Posterior cingulate gyrus (tissue), 11 donors: ENCODE results near the gene HSD17B8.

ENCODE experiments used
- DNase-seq, 10 donors: peaks; one replicate each; pipeline versions ENCODE4 v3.0.0 to v3.0.0-alpha.2; 2020 to 2021; ENCODE audit warnings: mixed read lengths in 3 of 10
- intact Hi-C: fragments of 100-400 bp; cut with DNase I; formaldehyde crosslinking; loops from one replicate; pipeline ENCODE4 v1.15.1; 2023

Gene HSD17B8

GRCh38 chr6:33190504-33191107 lies 13.8 kb upstream of the HSD17B8 start:
- peak in 2 of 10 donors; percentile 12 to 69 for DNase-seq
- intact Hi-C loops = loop anchor here (10.0 kb wide), 1 partner anchor 54 kb away; no protein-coding TSS in a partner anchor

DNA sequence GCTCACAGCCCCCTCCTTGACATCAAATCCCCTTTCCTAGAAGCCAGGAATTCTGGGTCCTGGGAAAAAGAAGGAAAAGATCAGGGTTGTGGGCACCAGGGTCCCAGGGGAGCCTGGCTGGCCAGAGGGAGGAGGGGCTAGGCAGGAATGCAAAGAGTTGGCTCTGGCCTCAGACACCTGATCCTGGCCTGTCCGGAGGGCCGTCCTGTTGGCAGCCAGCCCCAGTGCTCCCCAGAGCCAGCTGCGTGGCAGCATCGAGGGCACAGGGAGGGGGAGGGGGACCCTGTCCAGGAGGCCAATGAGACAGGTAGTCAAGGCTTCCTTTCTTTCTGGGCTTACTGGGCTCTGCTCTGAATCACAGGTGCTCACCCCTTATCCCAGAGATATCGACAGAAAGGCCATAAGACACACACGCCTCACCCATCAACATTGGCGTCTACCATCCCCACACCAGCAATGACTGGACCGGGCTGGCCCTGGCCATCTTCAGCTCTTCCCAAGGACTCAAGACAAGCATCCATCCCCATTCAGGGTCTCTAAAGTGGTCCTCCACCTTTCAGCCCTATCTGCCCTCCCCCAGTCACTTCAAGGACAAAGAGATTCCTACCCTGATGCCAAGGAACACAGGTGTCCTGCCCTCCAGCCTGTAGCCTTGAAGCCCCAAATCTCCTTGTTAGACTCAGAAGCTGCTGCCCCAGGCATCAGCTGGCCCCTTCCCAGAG lies 12.9 kb upstream of the HSD17B8 start:
- DNase-seq = peak in 2 of 10 donors; percentile 70 to 81
- intact Hi-C loops = loop anchor here (10.0 kb wide), 1 partner anchor 53 kb away; no protein-coding TSS in a partner anchor

- intact Hi-C loops = loop anchor here (10.0 kb wide), 1 partner anchor 53 kb away; no protein-coding TSS in a partner anchor
- peak in 1 of 10 donors; percentile 79 for DNase-seq
These were observed 12.3 kb upstream of the HSD17B8 start, which contains the start of gene COL11A2 for GRCh38 chr6:33192105-33192646. TSS of gene COL11A2 (minus strand) at chr6:33192467. CDS start at chr6:33192240, 227 bp downstream.

- intact Hi-C loops = loop anchor here (10.0 kb wide), 1 partner anchor 52 kb away; no protein-coding TSS in a partner anchor
- DNase-seq = peak; percentile 55 to 96 (median 74)
These were observed 11.5 kb upstream of the HSD17B8 start for GRCh38 chr6:33192671-33193602.

DNA sequence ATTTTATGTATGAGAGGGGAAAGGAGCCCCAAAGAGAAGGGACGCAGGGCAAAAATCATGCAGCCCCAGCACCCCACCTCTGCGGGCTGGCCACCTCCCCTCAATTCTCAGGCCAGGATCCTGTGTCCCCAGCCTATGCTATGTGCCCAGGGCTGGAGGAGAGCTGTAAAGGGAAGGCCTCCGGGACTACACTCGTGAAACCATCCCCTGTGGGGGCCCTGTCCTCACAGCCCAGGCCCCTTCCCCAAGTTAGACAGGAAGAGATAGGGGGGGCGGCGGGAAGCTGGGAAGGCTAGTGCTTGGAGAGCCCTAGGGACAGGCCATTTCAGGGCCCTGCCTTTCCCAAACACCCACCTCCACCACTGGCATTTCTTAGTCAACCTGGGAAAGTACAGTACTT lies 10.8 kb upstream of the HSD17B8 start:
- peak in 1 of 10 donors; percentile 68 for DNase-seq
- intact Hi-C loops = loop anchor here (10.0 kb wide), 1 partner anchor 51 kb away; no protein-coding TSS in a partner anchor

DNA sequence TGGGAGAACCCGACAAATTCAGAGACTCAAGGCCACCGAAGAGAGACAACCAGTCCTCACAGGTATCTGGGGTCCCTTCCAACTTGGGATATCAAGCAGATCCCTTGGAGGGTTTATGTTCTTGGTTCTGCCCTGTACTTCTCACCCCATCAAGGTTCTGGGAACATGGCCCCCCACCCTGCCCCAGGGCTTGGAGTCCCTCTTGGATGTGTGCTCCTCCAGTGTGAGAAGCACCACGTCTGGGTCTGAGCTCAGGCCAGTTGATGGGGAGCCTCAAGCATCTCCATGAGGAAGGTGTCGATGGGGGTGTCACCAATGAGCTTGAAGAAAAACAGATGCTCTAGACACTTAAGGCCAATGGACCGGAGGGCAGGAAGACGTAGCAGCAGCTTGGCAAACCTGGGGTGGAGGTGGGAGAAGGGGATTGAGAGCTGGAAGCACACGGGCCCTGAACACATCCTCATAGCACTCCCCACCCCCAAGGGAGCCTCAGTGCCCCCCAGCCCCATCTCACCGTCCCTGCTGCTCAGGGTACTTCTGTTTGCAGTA lies 9.9 kb upstream of the HSD17B8 start:
- DNase-seq = peak in 2 of 10 donors; percentile 71 to 83
- intact Hi-C loops = loop anchor here (10.0 kb wide), 1 partner anchor 50 kb away; no protein-coding TSS in a partner anchor

GRCh38 chr6:33195304-33196165 lies 8.9 kb upstream of the HSD17B8 start:
- DNase-seq = peak in 1 of 10 donors; percentile 43
- intact Hi-C loops = loop anchor here (10.0 kb wide), 1 partner anchor 49 kb away; no protein-coding TSS in a partner anchor

DNA sequence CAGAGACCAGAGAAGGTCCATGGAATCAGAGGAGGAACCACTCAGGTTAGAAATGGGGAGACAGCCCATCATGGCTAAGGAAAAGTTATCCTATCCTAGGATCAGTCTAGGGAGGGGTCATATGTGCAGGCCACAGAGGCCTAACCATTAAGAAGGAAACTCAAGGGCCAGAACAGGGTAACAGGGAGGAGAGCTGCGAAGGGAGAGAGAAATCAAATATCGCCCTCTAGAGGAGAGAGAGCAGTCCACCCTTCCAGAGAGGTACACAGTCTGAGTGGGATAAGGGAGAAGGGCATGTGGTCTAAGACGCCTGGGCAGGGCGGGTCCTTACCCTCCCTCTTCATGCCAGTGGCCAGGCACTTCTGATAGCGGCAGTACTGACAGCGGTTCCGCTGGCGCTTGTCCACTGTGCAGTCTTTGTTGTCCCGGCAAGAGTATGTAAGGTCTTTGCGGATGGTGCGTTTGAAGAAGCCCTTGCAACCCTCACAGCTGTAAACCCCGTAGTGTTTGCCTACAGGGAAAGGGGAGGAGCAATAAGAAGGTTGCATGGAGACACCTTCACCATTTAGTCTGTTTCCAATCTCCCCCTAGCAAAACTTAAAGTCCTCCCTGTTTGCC lies 6.9 kb upstream of the HSD17B8 start:
- intact Hi-C loops = loop anchor here (1.0 to 10.0 kb wide), 2 partner anchors 36 to 47 kb away; no protein-coding TSS in a partner anchor

GRCh38 chr6:33198159-33198852 lies 6.1 kb upstream of the HSD17B8 start:
- no peak for DNase-seq
- intact Hi-C loops = loop anchor here (10.0 kb wide), 1 partner anchor 46 kb away; no protein-coding TSS in a partner anchor

More for the DNA sequence above, 6.9 kb upstream of the HSD17B8 start:
- DNase-seq = peak in 1 of 10 donors; percentile 42

GRCh38 chr6:33198853-33199436 lies 5.5 kb upstream of the HSD17B8 start:
- DNase-seq = no peak
- intact Hi-C loops = loop anchor here (10.0 kb wide), 1 partner anchor 46 kb away; no protein-coding TSS in a partner anchor

- intact Hi-C loops = loop anchor here (5.0 to 10.0 kb wide), 3 partner anchors 45 to 1002 kb away; no protein-coding TSS in a partner anchor
These were observed 4.7 kb upstream of the HSD17B8 start for GRCh38 chr6:33199687-33200218.

DNA sequence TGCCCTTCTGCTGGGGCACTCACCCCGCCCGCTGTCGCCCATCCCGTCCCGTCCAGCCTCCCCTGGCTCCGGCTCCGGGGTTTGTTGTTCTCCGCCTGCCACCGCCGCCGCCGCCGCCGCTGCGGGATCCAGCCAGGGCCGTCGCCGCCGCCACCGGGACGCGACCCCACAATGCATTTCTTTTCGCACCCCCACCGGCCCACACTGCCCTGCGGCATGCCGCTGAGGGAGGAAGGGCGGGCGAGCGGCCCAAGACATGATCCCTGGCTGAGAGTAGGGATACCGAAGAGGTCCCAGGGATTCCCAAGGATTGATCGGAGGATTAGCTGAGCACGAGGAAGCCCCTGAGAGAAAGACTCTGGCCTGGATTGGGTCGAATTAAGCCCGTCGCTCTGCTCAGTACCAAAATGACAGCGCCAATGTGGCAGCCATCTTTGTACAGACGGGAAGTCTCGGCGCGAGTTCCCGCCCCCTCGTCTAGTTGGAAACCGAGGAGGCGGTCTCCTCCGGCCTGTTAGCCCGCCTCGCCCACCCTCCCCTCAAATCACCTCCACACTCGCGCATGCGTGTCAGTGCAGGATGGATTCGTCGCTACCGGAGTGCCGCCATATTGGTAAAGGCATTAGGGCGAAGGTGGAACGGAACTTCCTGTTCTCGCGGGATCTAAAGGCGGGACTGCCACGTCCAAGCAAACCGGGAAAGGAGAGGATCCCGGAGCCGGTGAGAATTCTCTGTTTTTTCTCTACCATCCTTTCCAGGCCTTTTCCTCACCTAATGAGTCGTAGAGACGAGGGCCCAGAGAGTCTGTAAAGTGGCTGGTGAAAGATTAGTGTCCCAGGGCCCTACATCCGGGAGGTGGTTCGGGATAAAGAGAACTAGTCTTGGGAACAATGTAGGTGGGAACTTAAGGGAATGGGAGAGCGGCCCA lies 4.0 kb upstream of the HSD17B8 start, which contains the start of the genes RXRB and SLC39A7:
RXRB (minus strand) TSS at position 447 of the 928 bp plus-strand sequence; CDS start at position 258, 189 bp downstream.
SLC39A7 (plus strand) TSS at position 649 of the 928 bp plus-strand sequence. CDS start 379 bp downstream, outside the sequence.
- peak; percentile 97 to 99 (median 98) for DNase-seq
- intact Hi-C loops = loop anchor here (5.0 kb wide), 2 partner anchors 228 to 1003 kb away; no protein-coding TSS in a partner anchor

More at GRCh38 chr6:33199687-33200218, 4.7 kb upstream of the HSD17B8 start:
- peak in 1 of 10 donors; percentile 94 for DNase-seq

GRCh38 chr6:33201147-33201545 lies 3.3 kb upstream of the HSD17B8 start:
- intact Hi-C loops = loop anchor here (5.0 kb wide), 2 partner anchors 229 to 1004 kb away; no protein-coding TSS in a partner anchor
- no peak for DNase-seq

DNA sequence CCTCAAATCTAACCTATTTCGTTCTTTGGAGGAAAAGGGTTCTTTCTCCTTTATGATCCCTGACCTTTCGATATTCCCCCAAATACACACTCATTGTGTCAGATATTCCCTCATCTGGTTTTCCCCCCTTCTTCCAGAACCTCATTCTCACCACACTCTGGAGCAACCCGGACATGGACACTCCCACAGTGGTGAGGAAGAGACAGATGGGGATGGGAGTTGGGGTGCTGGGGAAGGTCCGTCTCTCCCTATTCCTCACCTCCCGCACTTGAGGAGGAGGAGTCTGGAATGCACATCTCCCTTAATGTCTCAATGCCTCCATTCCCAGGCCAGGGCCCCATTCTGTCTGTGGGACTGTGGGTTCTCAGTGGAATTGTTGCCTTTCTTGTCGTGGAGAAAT lies 2.5 kb upstream of the HSD17B8 start:
- intact Hi-C loops = loop anchor here (5.0 kb wide), 2 partner anchors 230 to 1005 kb away; no protein-coding TSS in a partner anchor
- DNase-seq = no peak

GRCh38 chr6:33202799-33203198 lies 1.7 kb upstream of the HSD17B8 start:
- no peak for DNase-seq
- intact Hi-C loops = loop anchor here (5.0 kb wide), 2 partner anchors 230 to 1005 kb away; no protein-coding TSS in a partner anchor
